ENCODE results near the gene IL11RA.

The IL11RA gene

GRCh38 chr9:34651321-34651720, 664 bp upstream of the IL11RA start:
- H3K27ac ChIP-seq = peak overlapping the region; percentile 71
- no peak for TF ChIP-seq CTCF (conservative IDR thresholded peaks at IDR 0.05)
- TF ChIP-seq ZFX (IDR thresholded peaks at IDR 0.05) = no peak

GRCh38 chr9:34652602-34653000, 616 bp downstream of the IL11RA start:
- TF ChIP-seq ZFX (IDR thresholded peaks at IDR 0.05) (no peak), CTCF (conservative IDR thresholded peaks at IDR 0.05) (no peak)
- peak overlapping the region; percentile 71 for H3K27ac ChIP-seq

- H3K27ac ChIP-seq = peak overlapping the region; percentile 71
- TF ChIP-seq CTCF (conservative IDR thresholded peaks at IDR 0.05) = no peak
- no peak for TF ChIP-seq ZFX (IDR thresholded peaks at IDR 0.05)
Measured at GRCh38 chr9:34653151-34654072, 1.4 kb downstream of the IL11RA start.

- H3K27ac ChIP-seq = no peak overlapping the region
- TF ChIP-seq ZFX (IDR thresholded peaks at IDR 0.05) = no peak
- no peak for TF ChIP-seq CTCF (conservative IDR thresholded peaks at IDR 0.05)
Measured at GRCh38 chr9:34654323-34655051, 2.5 kb downstream of the IL11RA start.

- no peak overlapping the region for H3K27ac ChIP-seq
- TF ChIP-seq ZFX (IDR thresholded peaks at IDR 0.05) (no peak), CTCF (conservative IDR thresholded peaks at IDR 0.05) (no peak)
Measured at GRCh38 chr9:34655394-34655793, 3.4 kb downstream of the IL11RA start.

GRCh38 chr9:34656992-34657391, 5.0 kb downstream of the IL11RA start:
- no peak overlapping the region for H3K27ac ChIP-seq
- TF ChIP-seq CTCF (conservative IDR thresholded peaks at IDR 0.05) (no peak), ZFX (IDR thresholded peaks at IDR 0.05) (no peak)

- no peak overlapping the region for H3K27ac ChIP-seq
- TF ChIP-seq ZFX (IDR thresholded peaks at IDR 0.05) (no peak), CTCF (conservative IDR thresholded peaks at IDR 0.05) (no peak)
Measured at GRCh38 chr9:34658461-34658860, 6.5 kb downstream of the IL11RA start.
